Measurements from ENCODE around the gene ACAD9. TPM values are rescaled to one million over a fixed set of nuclear protein-coding genes. Genes with fewer than 3 reads are reported as not detected.

The ACAD9 gene
- total and polyA plus RNA-seq, 9 of the 15 experiments (the other 6 are each of a cell fraction or from before 2014, with no cell fraction given), result 10.2 to 32.6 (median 22.8) TPM

DNA sequence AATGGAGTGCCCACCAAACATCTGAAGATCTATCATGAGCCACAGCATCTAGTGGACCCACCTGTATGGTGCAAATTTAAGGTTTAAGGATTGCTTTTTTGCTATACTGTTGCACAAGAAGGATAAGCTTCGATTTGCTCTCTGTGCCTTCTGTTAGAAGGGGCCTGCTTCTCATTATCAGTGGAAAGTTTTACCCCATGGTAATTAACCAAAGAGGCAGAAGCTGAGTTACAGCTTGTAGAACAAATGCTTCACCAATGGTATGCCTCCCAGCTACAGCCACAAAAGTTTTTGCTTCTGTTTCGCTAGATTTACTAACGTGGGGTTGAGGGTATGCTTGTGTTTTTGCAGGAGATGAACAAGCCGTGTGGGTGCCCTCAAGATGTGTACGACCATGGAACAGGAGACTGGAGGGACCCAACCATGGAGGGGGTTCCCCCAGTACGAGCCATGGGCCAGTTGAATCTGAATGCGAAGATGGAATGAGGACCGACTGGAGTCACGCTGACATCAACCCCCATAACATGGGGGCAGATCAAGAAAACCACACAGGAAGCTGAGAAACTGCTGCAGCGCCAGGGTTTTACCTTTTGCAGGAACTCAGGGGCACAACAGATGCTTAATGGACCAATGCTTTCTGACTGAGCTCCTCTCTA, 43.5 kb downstream of the ACAD9 start (continued):
- TF ChIP-seq, protein P1, sequence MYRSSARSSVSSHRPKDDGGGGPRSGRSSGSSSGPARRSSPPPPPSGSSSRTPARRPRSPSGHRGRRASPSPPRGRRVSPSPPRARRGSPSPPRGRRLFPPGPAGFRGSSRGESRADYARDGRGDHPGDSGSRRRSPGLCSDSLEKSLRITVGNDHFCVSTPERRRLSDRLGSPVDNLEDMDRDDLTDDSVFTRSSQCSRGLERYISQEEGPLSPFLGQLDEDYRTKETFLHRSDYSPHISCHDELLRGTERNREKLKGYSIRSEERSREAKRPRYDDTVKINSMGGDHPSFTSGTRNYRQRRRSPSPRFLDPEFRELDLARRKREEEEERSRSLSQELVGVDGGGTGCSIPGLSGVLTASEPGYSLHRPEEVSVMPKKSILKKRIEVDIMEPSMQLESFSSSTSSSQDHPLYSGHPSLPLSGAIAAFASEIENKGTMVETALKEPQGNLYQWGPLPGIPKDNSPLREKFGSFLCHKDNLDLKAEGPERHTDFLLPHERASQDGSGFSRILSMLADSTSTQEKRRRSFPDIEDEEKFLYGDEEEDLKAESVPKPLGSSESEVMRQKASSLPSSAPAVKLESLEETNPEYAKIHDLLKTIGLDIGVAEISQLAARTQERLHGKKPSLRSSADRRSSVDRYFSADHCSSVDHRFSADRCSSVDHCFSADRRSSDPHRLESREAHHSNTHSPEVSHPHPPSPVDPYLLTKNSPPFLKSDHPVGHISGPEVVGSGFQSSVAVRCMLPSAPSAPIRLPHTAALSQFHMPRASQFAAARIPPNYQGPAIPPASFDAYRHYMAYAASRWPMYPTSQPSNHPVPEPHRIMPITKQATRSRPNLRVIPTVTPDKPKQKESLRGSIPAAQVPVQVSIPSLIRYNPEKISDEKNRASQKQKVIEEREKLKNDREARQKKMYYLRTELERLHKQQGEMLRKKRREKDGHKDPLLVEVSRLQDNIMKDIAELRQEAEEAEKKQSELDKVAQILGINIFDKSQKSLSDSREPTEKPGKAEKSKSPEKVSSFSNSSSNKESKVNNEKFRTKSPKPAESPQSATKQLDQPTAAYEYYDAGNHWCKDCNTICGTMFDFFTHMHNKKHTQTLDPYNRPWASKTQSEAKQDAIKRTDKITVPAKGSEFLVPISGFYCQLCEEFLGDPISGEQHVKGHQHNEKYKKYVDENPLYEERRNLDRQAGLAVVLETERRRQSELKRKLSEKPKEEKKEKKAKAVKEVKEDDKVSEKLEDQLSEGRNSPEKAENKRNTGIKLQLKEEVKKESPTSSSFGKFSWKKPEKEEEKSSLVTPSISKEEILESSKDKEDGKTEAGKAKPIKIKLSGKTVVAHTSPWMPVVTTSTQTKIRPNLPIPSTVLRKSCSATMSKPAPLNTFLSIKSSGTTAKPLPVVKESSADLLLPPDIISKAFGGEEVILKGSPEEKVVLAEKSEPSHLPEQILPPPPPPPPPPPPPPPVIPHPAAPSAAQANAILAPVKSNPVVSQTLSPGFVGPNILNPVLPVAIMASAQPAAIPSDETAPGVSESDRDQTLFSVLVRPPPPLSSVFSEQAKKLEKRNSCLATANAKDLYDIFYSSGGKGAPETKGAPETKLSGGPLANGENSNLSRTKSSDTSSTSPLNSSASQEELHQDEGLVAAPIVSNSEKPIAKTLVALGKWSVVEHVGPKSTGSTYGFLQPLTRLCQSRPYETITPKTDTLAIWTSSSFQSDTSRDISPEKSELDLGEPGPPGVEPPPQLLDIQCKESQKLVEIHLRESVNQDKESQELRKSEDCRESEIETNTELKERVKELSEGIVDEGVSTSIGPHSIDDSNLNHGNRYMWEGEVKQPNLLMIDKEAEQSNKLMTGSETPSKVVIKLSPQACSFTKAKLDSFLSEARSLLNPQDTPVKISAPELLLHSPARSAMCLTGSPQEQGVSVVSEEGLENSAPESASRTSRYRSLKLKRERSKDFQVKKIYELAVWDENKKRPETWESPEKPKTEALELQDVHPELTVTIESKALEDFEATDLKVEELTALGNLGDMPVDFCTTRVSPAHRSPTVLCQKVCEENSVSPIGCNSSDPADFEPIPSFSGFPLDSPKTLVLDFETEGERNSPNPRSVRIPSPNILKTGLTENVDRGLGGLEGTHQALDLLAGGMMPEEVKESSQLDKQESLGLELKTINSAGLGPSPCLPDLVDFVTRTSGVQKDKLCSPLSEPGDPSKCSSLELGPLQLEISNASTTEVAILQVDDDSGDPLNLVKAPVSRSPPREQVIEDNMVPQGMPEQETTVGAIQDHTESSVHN (IDR thresholded peaks at IDR 0.05; ENCODE audit: borderline replicate concordance in 1 of 2, low read depth in 1 of 2), result no peak
- TF ChIP-seq TEAD2 (tag; IDR thresholded peaks at IDR 0.05) (no peak), JUNB (CRISPR knock-in tag; conservative IDR thresholded peaks at IDR 0.05) (no peak), SETDB1 (IDR thresholded peaks at IDR 0.05; ENCODE audit: low read length) (no peak), DIDO1 (tag; IDR thresholded peaks at IDR 0.05; ENCODE audit: low read depth) (no peak)
- TF ChIP-seq, protein P2, sequence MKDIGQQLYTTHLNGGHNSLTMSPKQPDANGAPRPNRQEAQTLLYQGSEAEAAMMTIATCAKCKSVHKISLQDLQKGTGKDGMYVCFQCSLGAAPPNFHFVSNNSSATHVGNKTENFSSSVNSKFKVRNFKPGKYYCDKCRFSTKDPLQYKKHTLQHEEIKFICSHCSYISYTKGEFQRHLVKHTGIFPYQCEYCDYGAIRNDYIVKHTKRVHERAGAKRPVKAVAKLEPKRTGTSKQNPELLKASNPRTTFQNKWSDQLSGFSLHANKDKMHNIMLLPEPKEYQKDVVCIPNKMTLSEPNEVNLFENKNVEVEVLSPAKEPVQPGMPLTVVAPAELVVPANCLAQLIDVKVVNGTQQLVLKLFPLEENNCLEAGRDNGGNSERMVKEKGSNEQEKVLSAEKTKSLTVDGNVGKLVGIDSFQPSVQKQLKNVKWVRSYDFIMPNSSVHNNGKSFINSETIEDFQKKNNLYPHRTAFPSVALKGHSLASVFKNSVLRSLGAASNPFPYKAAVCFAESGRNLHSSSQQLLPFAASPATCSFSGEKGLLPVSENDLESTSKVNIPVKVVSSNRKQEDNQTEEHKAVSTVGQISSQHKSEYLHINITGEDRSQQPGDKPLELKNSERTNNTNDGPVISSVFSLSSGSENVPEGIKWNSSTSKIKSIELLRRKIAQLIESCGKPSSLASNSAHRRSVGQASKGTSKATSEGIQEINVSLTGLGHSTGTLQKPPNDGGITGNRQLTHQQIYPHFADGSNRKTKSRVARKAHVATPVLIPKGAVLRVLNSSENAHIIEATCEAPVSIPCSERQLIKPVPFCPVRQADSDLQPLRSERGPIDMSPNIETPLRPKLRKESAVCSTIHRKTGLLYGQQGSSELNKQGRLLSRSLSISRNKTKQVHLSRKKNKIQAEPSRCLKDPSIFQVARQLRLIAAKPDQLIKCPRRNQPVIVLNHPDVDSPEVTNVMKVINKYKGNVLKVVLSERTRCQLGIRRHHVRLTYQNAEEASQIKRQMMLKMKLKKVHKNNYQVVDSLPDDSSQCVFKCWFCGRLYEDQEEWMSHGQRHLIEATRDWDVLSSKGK (CRISPR knock-in tag; IDR thresholded peaks at IDR 0.05), result no peak
- TF ChIP-seq, protein P3, sequence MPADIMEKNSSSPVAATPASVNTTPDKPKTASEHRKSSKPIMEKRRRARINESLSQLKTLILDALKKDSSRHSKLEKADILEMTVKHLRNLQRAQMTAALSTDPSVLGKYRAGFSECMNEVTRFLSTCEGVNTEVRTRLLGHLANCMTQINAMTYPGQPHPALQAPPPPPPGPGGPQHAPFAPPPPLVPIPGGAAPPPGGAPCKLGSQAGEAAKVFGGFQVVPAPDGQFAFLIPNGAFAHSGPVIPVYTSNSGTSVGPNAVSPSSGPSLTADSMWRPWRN (IDR thresholded peaks at IDR 0.05; ENCODE audit: low read depth), result no peak
